Activated naive CD4-positive, alpha-beta T cell treated with Interleukin-2 at 50 U/mL for 16 hours (primary cell): Measurements from ENCODE around the gene CEND1.

Experiments used
- DNase-seq: peaks from one replicate; pipeline ENCODE4 v3.0.0-alpha.2; 2020

CEND1 gene

GRCh38 chr11:777288-778255, 12.3 kb downstream of the CEND1 start, which contains the start of gene GATD1:
TSS of gene GATD1 (minus strand) at chr11:777487. CDS start at chr11:777462, 25 bp downstream.
- DNase-seq, result peak; percentile 95

- DNase-seq, result no peak
These were observed 13.2 kb downstream of the CEND1 start for GRCh38 chr11:776561-777287.

- no peak for DNase-seq
These were observed 13.7 kb downstream of the CEND1 start for GRCh38 chr11:776263-776560.

GRCh38 chr11:774873-775592, 14.9 kb downstream of the CEND1 start:
- DNase-seq, result no peak

- no peak for DNase-seq
These were observed 16.1 kb downstream of the CEND1 start for GRCh38 chr11:773830-774229.

- no peak for DNase-seq
These were observed 16.5 kb downstream of the CEND1 start for GRCh38 chr11:773425-773824.

- no peak for DNase-seq
These were observed 17.2 kb downstream of the CEND1 start for GRCh38 chr11:772429-773390.

GRCh38 chr11:771617-772204, 18.2 kb downstream of the CEND1 start:
- no peak for DNase-seq

- DNase-seq, result no peak
These were observed 19.0 kb downstream of the CEND1 start for GRCh38 chr11:770642-771616.

GRCh38 chr11:769887-770641, 19.8 kb downstream of the CEND1 start:
- no peak for DNase-seq

GRCh38 chr11:767238-767637, 22.7 kb downstream of the CEND1 start:
- no peak for DNase-seq

GRCh38 chr11:766936-767210, 23.0 kb downstream of the CEND1 start:
- DNase-seq, result no peak

- no peak for DNase-seq
These were observed 23.6 kb downstream of the CEND1 start for GRCh38 chr11:766106-766935.

GRCh38 chr11:765802-766091, 24.1 kb downstream of the CEND1 start:
- DNase-seq, result no peak

- peak; percentile 63 for DNase-seq
These were observed 24.7 kb downstream of the CEND1 start for GRCh38 chr11:765025-765801.

- no peak for DNase-seq
These were observed 25.4 kb downstream of the CEND1 start for GRCh38 chr11:764322-765024.

- DNase-seq, result no peak
These were observed 26.2 kb downstream of the CEND1 start for GRCh38 chr11:763549-764321.
